Nucleus accumbens (tissue), 56 donors: Measurements from ENCODE around the gene SMIM12.

Experiments used
- DNase-seq, 56 donors: peaks; one replicate each; lab custom pipeline; 2025; lab: John Stamatoyannopoulos, UW

SMIM12 gene

DNA sequence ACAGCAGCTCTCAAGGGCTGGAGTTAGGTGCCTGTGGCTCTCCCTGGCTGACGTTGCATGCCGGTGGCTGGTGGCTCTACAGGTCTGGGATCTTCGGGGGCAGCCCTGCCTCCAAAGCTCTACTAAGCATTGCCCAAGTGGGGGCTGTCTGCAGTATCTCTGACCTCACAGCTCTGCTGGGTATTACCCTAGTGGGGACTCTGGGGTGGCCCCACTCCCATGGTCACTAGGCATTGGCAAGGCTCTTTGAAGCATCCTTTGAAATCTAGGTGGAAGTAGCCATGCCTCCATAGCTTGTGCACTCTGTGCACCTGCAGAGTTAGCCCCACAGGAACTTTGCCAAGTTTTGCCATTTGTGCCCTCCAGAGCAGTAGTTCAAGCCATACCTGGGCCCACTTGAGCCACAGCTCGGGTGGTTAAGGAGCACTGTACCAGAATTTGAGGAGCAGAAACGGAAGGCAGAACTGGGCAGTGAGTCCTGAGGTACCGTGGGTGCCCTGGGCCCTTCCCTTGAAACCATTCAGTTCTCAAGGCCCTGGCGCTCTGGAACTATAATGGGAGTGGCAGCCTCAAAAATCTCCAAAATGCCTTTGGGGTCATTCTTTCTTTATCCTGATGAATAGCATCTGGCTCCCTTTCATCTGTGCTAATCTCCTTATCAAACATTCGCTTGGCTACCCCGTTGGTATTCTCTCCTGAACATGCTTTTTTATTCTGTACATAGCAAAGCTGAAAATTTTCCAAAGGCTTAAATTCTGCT lies 51.3 kb downstream of the SMIM12 start:
- no peak for DNase-seq

DNA sequence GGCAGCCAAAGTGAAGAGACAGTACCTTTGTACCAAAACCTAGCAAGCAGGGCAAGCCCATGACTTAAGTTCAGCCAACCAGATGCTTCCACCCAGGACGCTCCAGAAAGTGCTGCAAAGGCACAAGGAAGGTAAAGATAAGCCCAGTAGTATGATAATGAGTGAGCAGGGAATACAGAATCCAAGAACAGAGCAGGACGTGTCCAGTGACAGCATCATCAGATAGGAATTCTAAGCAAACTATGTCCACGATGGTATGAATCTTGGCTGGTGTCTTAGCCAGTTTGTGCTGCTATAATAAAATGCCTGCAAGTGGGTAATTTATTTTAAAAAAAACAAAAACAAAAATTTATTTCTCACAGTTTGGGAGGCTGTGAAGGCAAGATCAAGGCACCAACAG lies 53.2 kb downstream of the SMIM12 start:
- no peak for DNase-seq

DNA sequence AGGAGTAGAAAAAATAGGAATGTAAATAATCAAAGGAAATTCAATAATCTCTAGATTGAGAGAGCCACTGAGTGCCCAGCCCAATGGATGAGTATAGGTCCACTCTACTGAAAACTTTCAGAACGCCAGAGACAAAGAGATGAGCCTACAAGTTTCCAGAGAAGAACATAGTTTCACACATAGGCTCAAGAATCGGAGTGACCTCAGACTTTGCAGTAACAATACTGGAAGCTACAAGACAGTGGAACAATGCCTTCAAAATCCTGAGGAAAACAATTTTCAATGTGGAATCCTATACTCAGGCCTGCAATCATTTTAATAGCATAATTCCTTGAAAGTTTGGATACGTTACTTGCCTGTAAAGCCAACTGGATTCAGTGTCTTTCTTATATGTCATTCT lies 55.8 kb downstream of the SMIM12 start:
- DNase-seq, result no peak
